KBM-7 (cell line): Measurements from ENCODE around the gene BTNL3.
"Not testable (repeated sequence)": the region's sequence is repeated elsewhere in the genome, so short reads cannot be mapped to it uniquely, and the experiment has no call there.

ENCODE experiments used
- DNase-seq: peaks from one replicate; pipeline ENCODE4 v3.0.0-alpha.2; 2015
- in situ Hi-C: fragments of 300-500 bp; cut with MboI; formaldehyde crosslinking; loops from 2 replicates; pipeline ENCODE4 v1.14.3; 2020; ENCODE audit warnings: low sequenced_read_pairs, low pct_unique_long_range_greater_than_20kb, mixed read lengths

The BTNL3 gene

GRCh38 chr5:181044093-181044599, 55.5 kb downstream of the BTNL3 start:
- in situ Hi-C loops = no loop called here
- no peak for DNase-seq

DNA sequence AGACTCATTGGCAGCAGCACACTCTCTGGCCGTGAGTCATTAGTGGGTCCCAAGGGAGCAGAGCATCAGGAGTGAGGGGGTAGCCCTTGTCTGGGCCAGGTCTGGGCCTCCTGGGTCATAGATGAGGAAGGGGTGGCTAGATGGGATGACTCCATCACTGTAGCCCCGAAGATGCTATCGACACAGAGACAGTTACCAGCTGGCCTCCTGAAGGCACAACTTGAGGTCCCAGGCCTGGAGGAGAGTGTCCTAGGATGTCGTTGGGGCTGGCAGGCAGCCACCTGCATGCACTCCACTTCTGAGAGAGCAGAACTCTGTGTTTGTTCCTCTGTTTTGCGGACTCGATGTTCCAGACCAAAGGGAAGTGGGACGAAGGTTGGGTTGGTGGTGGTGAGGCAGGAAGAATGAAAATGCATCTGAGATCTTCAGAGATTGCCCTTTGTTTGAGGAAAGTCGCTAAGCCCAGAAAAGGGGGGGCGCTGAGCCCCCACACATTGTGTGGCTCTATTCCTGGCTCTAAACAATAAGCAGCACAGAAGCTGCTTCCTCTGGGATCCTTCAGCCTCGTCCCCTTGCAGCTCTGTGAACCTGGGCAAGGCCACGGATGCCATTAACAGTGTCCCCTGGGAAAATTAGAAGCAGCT, 56.1 kb downstream of the BTNL3 start:
- in situ Hi-C loops = no loop called here
- no peak for DNase-seq

DNA sequence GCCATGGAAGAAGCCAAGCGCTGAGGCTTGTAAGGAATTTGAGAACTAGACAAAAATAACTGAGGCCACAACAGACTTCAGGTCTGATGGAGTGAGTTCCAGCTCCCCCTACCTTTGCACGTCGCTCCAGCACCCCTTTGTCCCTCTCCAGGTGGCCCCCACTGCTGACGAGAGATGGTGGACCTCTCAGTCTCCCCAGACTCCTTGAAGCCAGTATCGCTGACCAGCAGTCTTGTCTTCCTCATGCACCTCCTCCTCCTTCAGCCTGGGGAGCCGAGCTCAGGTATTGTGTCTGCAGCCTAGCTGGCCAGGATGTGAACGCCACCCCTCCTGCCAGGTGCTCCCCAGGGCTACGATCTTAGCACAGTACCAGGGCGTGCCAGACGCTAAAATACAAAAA, 56.7 kb downstream of the BTNL3 start:
- in situ Hi-C loops = no loop called here
- no peak for DNase-seq

DNA sequence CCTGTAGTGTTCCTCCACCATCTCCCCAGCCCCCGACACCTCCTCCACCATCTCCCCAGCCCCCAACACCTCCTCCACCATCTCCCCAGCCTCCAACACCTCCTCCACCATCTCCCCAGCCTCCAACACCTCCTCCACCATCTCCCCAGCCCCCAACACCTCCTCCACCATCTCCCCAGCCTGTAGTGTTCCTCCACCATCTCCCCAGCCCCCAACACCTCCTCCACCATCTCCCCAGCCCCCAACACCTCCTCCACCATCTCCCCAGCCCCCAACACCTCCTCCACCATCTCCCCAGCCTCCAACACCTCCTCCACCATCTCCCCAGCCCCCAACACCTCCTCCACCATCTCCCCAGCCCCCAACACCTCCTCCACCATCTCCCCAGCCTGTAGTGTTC, 57.2 kb downstream of the BTNL3 start:
- in situ Hi-C loops, DNase-seq: not testable (repeated sequence)

DNA sequence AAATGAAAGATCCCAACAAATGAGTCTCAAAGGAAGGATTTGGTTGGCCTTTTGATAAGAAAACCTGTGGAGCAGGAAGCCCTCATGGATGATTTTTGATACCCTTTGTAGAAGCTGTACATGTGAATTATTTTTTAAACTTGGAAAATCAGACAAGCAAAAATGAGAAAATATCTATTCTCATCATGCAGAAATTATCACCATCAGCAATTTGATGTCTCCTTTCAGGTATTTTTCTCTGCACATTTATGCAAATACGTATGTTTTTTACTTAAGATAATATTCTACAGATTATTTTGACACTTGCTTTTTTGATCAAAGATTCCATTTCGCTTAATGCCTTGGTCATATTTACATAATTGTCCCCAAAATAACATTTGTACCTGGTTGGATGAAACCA, 58.6 kb downstream of the BTNL3 start:
- in situ Hi-C loops = no loop called here
- no peak for DNase-seq

GRCh38 chr5:181047921-181048320, 59.3 kb downstream of the BTNL3 start:
- in situ Hi-C loops = no loop called here
- no peak for DNase-seq

- no peak for DNase-seq
- in situ Hi-C loops = no loop called here
These were observed 61.4 kb downstream of the BTNL3 start for GRCh38 chr5:181050016-181050415.

DNA sequence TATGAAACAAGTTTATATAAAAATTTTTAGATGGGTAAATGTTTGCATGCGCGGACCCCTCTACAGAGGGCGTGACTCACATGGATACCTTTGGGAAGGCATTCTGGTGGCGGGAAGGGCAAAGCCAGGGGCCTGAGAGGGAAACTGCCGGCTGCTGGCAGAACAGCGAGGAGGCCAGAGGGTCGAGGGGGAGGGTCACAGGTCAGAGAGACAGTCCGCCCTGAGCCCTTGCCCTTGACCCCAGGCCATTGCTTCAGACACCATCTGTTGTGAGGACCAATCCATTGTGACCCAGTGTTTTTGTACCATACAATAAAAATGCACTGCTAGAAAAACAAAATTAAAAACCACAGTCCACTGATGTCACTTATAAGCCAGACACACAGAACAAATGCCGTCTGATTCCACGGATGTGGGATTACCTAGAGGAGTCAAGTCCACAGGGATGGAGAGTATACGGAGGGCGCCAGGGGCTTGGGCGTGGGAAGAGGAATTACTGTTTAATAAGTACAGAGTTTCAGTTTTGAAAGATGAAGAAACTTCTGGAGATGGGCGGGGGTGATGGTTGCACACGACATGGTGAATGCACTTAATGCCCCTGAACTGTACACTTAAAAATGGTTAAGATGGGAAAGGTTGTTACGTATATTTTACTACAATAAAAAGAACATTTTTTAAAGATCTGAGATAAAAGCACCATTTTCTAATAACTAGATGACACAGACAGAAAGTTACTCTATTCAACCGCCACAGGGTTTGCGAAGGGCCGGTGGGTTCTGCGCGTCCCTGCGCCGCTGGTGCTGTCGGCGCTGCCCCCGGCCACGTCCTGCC, 63.4 kb downstream of the BTNL3 start:
- DNase-seq = no peak

DNA sequence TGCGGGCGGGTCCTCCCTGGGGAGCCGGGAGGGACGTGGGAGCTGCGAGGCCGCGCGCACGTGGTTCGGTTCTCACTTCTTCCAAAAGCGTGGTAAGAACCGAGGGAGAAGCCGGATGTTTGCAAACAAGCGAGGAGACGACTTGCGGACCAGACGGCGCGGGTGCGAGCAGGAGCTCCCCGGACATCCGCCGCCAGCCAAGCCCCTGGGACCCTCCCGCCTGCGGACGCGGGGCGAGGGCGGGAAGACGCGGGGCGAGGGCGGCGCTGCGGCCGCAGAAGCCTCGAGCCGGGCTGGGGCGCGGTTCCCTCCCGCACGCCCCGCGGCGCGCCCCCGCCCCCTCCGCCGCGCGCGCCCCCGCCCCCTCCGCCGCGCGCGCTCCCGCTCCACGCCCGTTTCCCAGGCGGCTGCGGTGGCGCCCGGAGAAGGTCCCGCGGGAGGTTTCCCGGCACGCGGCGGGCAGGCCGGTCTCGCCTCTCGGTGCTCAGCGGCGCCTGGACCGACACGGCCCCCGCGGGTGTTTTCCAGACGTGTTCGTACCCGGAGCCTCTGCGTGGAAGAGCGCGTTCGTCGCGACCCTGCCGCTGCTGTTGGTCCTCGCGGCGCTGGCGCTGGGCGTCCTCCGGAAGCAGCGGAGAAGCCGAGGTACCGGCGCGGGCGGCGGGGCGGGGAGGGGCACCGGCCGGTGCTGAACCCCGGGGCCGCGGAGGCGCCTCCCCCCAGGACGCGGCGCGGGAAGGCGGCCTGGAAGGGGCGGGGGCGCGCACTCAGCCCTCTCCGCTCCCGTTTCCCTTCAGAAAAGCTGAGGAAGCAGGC, 64.2 kb downstream of the BTNL3 start:
- in situ Hi-C loops = no loop called here
- DNase-seq = peak; percentile 43

More for the DNA sequence above, 63.4 kb downstream of the BTNL3 start:
- in situ Hi-C loops = no loop called here

GRCh38 chr5:181053488-181054121, 65.0 kb downstream of the BTNL3 start:
- DNase-seq = no peak

DNA sequence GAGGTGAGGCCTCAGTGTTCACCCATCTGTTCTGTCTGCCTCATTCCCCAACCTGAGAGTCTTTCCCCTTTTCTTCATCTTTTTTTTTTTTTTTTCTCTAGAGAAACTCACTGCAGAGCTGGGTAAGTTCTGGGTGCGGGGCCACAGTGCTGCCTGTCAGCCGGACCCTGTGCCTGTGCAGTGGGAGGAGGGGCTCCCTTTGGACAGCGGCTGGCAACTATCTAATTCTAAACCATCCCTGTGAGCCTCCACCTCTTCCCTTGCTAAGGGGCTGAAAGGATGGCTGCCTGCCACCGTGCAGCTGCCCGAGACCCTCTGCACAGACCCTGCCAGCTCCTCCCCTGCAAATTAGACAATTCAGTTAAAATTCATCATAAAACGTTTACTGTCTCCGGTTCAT, 65.5 kb downstream of the BTNL3 start:
- in situ Hi-C loops = no loop called here
- no peak for DNase-seq

More at GRCh38 chr5:181053488-181054121, 65.0 kb downstream of the BTNL3 start:
- in situ Hi-C loops = no loop called here

- in situ Hi-C loops = no loop called here
- peak; percentile 56 for DNase-seq
These were observed 66.3 kb downstream of the BTNL3 start for GRCh38 chr5:181054871-181055459.
